HG02571 (cell line): ENCODE results near the gene CSNK2A1.
"Not testable (repeated sequence)": the region's sequence is repeated elsewhere in the genome, so short reads cannot be mapped to it uniquely, and the experiment has no call there.

Source experiments
- ATAC-seq: cut with Tn5 transposase; IDR thresholded peaks from one replicate; pipeline ENCODE4 v1.9.1; 2021; ENCODE audit warnings: mild to moderate bottlenecking, moderate library complexity; ENCODE audit not compliant: unreplicated experiment

The CSNK2A1 gene

DNA sequence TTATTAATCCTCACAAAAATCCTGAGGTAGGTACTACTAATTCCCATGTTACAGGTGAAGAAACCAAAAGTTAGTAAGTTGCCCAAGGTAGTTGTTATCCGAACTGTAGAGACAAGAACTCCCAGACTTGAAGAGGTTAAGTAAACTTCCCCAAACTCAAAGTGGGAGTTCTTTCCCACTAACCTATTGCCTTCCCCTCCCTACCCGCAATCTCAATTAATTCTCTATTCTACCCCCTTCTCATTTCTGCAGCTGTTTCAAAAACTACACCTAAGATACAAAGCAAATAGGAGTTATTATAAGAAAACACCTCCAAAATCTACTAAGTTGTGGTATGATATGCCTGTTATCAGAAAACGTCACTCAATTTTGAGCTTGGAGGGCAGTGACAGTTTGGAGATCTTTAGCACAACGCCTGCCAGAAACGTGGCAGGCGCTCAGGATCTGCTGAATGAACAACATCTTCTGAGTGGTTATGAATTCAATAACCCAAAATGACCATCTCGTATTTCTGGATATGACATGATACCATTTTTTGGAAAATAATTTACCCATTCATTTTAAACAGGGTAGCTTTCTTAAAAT is 7.1 kb downstream of the CSNK2A1 start:
- no peak for ATAC-seq

- ATAC-seq = no peak
Observed at GRCh38 chr20:535958-536357, 7.6 kb downstream of the CSNK2A1 start.

GRCh38 chr20:533526-533925 is 10.1 kb downstream of the CSNK2A1 start:
- ATAC-seq = no peak

- no peak for ATAC-seq
Observed at GRCh38 chr20:532530-532929, 11.1 kb downstream of the CSNK2A1 start.

DNA sequence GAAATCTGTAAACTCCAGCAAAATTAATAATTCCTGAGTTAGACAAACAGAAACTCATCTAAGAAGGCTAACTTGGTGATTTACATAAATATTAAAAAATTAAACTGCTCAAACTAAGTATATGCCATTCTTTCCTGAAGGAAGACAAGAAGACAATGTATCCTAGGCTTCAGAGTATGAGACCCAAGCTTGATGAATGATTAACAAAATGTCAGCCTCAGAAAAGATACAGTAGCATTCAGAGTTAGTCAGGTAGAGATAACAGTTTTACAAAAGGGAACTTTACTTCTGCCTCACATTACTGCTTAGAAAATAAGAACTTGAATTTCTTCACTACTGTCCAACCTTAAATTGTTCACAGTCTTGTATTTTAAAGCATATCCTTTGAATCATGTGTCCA is 12.0 kb downstream of the CSNK2A1 start:
- no peak for ATAC-seq

GRCh38 chr20:530321-530720 is 13.3 kb downstream of the CSNK2A1 start:
- no peak for ATAC-seq

GRCh38 chr20:528923-529604 is 14.5 kb downstream of the CSNK2A1 start:
- ATAC-seq = no peak

DNA sequence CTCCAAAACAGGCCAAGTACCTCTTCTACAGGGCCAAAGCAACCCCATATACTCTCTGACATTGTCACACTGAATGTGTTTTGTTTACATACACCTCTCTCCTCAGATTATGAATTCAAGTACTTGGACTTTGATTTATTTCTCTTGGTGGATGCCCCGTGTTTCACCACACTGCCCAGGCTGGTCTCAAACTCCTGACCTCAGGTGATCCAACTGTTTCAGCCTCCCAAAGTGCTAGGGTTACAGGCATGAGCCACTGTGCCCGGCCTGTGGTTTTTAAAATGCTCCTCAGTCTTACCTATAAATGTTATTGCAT is 16.1 kb downstream of the CSNK2A1 start:
- no peak for ATAC-seq

DNA sequence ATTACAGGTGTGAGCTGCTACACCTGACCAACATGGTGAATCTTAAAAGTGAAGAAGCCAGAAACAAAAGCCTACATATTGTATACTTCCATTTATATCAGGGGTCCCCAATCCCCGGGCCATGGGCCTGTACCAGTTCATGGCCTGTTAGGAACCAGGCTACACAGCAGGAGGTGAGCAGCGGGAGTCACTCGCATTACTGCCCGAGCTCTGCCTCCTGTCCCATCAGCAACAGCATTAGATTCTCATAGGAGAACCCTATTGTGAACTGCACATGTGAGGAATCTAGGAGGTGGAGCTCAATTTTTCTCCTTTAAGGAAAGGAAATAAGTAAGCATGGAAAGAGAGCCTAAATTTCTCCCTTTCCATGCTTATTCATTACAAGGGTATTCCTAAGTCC is 21.7 kb downstream of the CSNK2A1 start:
- no peak for ATAC-seq

DNA sequence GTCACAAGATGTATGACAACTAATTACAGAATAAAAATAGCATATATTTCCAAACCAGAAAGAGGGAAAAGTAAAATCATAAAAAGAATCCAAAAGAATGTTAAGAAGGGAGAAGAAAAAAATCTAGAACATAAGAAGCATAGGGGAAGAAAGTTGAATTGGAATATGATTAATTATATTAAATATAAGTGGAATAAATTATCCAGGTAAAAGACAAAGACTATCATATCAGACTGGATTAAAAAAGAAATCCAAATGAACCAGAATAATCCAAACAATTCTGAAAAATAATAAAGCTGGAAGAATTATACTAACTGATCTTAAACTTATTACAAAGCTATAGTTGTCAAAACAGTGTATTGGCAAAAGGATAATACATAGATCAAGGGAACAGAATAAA is 23.6 kb downstream of the CSNK2A1 start:
- no peak for ATAC-seq

DNA sequence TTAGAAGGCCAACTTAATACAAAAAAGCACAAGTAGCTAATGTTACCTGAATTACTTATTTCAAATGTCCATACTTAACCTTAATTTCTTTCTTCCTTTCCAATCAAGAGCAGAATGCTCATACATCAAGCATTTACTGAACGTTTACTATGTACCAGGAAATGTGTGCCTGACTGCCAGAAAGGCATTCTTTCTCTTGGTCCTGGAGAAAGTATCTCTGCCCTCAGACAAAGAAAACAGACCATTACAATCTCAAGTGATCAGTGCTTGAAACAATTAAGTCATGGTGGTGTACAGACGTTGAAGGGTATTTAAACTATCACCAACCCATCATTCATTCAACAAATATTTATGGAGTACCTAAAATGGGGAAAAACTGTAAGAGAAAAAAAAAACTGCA is 26.4 kb downstream of the CSNK2A1 start:
- no peak for ATAC-seq

GRCh38 chr20:516799-517198 is 26.8 kb downstream of the CSNK2A1 start:
- no peak for ATAC-seq

DNA sequence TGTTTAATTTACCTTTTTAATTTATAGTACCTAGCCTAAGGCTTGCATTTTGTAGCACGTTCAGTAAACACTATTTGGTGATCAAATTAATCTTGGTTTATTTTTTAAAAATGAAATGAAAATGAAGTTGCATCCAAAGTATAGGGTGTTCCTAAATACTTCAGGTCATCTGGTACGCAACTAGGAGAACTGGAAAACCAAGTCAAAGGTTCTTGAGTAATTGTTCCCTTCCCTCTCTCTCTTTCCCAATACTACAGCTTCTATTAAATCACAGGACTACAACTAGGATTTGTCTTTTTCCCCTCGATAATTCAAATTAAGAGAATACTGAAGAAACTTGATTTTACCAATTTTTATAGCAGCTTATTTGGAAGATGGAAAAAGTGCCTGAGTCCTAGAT is 27.9 kb downstream of the CSNK2A1 start:
- ATAC-seq = no peak

GRCh38 chr20:513429-513828 is 30.2 kb downstream of the CSNK2A1 start:
- no peak for ATAC-seq

GRCh38 chr20:510328-511057 is 33.1 kb downstream of the CSNK2A1 start:
- not testable (repeated sequence) for ATAC-seq

DNA sequence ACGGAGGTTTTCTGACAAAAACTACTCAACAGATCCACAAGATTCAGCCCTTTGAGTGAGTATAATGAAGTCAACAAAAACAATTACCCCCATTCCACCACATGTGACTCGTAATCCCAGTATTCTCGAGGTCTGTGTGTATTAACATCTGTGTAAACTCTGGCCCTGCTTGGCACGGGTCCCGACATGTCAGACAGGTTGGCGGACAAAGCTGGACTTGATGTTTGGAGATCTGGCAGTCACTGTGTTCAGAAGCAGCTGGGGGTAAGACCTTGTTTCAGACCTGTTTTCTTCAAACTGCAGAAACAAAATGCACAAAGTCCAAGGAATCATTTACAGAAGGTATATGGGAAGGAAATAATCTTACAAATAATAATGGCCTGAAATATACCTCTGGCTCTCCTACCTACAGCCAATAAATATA is 35.2 kb downstream of the CSNK2A1 start:
- ATAC-seq = not testable (repeated sequence)

DNA sequence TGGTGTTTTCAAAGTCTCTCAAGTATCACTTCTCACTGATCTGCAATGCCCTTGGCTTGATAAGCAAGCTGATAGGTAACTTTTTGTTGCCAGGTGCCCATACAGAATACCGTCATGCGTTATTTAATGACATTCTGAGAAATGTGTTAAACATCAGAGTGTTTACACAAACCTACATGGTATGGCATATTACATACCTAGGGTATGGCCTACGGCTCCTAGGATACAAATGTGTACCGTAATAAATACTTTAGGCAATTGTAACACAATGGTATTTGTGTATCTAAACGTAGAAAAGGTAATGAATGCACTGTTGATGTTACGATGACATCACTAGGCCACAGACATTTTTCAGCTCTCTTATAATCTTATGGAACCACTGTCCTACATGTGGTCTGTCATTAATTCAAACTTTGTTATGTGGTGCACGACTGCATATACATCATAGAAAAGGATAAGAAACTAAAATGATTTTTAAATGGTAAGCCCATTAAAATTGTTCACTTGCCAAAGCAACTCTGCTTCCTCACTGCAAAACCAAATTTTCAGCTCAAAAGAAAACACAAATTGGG is 35.7 kb downstream of the CSNK2A1 start:
- ATAC-seq = no peak

DNA sequence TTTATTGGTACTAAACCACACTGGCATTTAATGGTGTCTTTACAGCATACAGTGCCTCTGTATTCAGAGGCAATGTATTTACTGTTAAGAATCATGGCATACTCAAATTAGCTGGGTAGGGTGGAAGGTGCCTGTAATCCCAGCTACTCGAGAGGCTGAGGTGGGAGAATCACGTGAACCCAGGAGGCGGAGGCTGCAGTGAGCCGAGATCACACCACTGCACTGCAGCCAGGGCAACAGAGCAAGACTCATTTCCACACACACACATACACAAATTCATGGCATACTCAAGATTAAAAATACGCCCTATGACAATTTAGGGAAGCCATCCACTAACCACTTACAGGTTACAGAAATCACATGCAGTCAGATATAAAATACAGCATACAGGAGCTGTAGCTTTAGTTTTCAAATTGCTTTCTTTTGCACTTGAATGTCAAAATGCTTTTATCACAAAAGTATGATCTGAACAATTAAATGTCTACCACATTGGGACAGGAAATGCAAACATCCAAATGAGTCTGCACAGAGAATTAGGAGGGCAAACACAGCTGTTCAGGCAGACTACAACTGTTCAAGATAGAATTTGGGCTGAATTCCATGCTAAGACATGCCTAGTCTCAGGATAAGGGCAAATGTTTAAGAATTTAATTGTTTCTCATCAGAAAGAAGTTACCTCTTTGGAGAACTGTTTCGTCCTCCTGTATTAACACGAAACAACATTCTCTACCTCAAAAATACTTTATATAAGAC is 36.4 kb downstream of the CSNK2A1 start:
- ATAC-seq = no peak

DNA sequence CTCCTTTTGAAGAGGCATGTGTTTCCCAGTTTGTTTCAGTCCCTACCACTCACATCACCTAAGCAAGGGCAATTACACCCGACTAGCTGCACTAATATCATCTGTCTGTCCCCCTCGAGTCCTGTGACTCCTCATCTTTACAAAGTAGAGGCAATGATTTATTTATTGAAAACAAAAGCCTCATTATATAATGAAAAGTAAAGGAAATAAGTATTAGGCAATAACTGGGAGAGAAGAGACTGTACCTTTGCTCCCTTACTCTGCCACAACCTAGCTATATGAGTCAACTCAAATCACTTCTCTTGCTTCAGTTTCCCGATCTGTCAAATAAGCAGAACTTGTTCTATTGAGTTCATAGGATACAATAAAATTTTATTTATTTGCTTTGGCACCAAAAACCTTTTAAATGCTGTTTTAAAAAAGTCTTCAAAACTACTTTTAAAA is 38.9 kb downstream of the CSNK2A1 start:
- no peak for ATAC-seq

DNA sequence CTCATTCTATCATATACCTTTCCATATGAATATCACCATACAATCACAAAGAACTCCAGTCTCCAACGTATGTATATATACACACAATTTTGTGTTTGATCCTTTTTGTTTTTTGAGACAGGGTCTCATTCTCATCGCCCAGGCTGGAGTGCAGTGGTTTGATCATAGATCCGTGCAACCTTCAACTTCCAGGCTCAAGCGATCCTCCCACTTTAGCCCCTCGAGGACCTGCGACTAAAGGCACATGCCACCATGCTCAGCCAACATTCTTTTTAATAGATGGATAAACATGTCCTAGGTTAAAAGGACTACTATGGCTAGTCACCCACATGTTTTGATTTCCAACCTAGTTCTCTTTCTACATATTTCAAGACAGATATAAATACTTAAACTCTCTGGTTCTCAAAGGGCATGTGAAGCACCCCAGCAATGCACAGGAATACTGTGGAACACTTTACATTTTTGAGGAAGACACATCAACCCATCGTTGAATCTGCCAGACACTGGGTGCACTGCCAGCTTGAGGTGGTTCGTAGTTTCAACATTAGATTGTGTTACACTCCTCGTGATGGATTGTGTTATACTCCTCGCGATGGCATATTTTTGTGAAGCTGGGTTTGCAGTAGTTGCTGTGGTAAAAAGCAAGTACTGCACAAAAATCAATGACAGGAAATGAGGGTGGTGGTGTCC is 40.4 kb downstream of the CSNK2A1 start:
- no peak for ATAC-seq

DNA sequence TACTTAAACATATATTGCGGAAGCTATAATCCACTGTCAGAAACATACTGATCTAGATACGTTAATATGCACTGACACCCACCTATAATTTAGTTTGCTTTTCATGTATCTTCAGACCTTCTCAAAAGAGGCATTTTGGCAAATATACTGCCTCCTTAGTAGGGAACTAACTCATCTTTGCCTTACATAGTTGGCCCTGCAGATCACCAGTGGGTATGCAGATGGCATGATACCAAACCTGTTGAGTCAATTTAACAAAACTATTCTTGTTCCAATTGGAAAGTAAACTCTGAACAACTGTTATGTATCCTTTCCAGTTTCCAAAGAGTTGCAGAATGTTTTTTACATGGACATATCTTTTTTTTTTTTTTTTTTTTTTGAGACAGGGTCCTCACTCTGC is 45.6 kb downstream of the CSNK2A1 start:
- ATAC-seq = no peak
